Breast epithelium (tissue), 3 donors: ENCODE results near the gene HCFC1R1.

Experiments used
- POLR2AphosphoS5 ChIP-seq, 3 donors: sonication (generic); formaldehyde crosslinking; IDR thresholded peaks; one replicate each; pipeline ENCODE4 v1.6.1; 2017; ENCODE audit warnings: antibody characterized with exemption in 3 of 3
- TF ChIP-seq, protein P1 (sequence below), 3 donors: fragments of 450-650 bp; IDR thresholded peaks; one replicate each; pipeline ENCODE4 v1.5.1; 2016 to 2017; ENCODE audit warnings: antibody characterized with exemption in 3 of 3, mild to moderate bottlenecking in 3 of 3, moderate library complexity in 3 of 3

DNA sequence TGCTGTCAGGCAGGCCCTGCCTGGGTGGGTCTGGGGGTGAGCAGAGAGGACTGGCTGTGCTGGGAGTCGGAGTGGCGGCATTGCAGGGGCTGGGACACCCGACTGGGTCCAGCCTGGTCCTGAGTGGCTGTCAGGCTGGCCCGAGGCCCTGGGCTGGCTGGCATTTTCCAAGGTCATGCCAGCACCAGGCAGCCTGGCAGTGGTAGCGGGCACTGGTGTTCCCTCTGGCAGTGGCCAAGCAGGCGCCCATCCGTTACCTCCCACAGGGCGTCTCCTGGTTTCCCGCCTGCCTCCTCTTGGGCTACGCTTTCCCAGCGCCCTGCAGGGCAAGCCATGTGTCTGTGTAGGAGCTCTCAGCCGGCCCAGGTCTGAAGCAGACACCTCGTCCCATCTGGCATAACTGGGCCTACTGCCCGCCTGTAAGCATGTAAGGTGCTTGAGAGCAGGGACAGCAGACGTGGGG is 37.8 kb downstream of the HCFC1R1 start:
- TF ChIP-seq, protein P1, sequence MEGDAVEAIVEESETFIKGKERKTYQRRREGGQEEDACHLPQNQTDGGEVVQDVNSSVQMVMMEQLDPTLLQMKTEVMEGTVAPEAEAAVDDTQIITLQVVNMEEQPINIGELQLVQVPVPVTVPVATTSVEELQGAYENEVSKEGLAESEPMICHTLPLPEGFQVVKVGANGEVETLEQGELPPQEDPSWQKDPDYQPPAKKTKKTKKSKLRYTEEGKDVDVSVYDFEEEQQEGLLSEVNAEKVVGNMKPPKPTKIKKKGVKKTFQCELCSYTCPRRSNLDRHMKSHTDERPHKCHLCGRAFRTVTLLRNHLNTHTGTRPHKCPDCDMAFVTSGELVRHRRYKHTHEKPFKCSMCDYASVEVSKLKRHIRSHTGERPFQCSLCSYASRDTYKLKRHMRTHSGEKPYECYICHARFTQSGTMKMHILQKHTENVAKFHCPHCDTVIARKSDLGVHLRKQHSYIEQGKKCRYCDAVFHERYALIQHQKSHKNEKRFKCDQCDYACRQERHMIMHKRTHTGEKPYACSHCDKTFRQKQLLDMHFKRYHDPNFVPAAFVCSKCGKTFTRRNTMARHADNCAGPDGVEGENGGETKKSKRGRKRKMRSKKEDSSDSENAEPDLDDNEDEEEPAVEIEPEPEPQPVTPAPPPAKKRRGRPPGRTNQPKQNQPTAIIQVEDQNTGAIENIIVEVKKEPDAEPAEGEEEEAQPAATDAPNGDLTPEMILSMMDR (IDR thresholded peaks at IDR 0.05), result no peak
- TF ChIP-seq POLR2AphosphoS5 (IDR thresholded peaks at IDR 0.05), result no peak
